ENCODE data around the gene SOS2.
A peak's percentile ranks its signal among the peaks of the same experiment; 100 is the strongest.
"Not testable (repeated sequence)": the region's sequence is repeated elsewhere in the genome, so short reads cannot be mapped to it uniquely, and the experiment has no call there.

SOS2 gene

DNA sequence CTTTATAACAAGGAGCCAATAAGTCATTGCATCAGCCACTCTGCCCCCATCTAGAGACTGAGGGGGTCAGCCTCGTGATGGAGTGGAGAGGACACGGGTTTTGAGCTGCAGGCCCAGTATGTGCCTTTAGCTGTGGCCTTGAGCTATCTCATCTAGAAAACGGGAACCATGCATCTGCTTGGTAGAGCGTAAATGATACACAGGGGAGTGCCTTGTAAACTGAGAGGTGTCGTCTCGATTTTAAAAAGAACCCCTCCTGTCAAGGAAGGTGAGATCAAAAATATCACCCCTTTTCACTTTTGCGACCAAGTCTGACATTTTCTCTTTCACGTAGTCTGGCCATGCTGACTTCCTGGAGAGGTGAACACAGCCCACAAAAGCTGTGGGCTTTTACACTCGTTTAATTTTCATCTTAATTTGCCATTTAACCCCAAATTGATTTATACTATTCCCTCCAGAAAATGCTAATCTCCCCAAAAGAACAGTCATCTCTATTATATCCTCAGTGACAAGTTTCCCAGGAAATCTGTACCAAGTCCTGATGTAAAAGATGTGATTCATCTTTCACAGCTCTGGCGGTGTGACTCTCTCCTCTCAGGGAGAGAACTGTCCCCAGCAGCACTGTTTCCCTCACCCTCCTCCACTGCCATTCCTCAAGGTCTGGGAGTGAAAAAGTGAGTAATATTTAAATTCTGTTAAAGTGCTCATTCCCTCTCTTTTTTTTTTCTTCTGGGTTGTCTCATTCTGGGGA is 145.6 kb downstream of the SOS2 start:
- peak; percentile 66 for DNase-seq (ENCODE audit: low spot score)

DNA sequence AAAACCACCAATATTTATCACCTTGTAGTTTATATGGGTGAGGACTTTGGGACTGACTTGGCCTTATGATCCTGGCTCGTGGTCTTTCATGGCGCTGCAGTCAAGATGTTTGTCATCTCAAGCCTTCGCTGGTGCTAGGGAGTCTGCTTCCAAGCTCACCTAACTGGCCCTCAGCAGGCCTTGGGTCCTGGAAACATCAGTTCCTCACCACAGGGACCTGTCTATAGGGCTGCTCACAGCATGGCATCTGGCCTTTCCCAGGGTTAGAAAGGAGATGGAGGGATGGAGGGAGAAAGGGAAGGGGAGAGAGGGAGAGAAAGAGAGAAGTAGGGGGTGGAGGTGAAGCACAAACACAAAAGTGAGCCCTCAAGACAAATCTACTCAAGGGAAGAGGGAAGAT is 146.7 kb downstream of the SOS2 start:
- DNase-seq (ENCODE audit: low spot score): no peak

- peak; percentile 19 for DNase-seq (ENCODE audit: low spot score)
Observed at GRCh38 chr14:50083467-50084337, 147.7 kb downstream of the SOS2 start.

GRCh38 chr14:50082784-50083466 is 148.5 kb downstream of the SOS2 start:
- DNase-seq (ENCODE audit: low spot score): peak; percentile 79

DNA sequence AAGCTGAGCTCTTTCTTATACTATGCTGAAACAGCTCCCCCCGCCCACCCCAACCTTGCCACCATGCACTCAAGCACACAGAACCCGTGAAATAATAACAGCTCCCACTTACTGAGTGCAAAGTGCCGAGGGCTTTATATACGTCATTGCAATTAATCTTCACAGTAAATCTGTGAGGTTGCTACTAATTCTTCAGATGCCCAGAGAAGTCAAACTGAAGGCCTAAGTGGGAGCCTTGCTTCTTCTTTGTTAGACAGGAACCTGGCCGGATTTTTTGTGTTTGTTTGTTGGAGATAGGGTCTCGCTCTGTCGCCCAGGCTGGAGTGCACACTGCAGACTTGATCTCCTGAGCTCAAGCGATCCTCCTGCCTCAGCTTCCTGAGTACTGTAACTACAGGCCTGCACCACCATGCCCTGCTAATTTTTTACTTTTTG is 149.1 kb downstream of the SOS2 start:
- DNase-seq (ENCODE audit: low spot score): no peak

DNA sequence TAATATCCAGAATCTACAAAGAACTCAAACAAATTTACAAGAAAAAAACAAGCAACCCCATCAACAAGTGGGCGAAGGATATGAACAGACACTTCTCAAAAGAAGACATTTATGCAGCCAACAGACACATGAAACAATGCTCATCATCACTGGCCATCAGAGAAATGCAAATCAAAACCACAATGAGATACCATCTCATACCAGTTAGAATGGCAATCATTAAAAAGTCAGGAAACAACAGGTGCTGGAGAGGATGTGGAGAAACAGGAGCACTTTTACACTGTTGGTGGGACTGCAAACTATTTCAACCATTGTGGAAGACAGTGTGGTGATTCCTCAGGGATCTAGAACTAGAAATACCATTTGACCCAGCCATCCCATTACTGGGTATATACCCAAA is 152.3 kb downstream of the SOS2 start:
- DNase-seq (ENCODE audit: low spot score): not testable (repeated sequence)

GRCh38 chr14:50073663-50074062 is 157.7 kb downstream of the SOS2 start:
- DNase-seq (ENCODE audit: low spot score): not testable (repeated sequence)

DNA sequence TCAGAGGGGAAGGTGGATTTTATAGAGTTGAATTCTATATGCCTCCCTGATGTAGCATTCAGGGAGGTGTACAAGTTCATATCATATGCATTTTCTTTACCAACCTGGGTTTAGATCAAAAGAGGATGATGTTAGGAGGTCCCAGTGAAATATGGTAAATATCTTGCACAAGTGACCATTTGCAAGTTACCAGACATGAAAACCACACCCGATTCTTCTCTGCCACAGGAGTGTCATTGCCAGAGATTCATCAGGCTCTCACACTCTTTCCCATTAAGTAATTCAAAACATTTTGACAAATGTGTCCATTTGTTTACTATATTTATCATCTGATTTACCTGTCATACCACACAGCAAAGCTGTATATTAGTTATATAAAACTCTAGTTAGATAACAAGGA is 159.0 kb downstream of the SOS2 start:
- DNase-seq (ENCODE audit: low spot score): no peak

- no peak for DNase-seq (ENCODE audit: low spot score)
Observed at GRCh38 chr14:50070840-50071548, 160.4 kb downstream of the SOS2 start.

DNA sequence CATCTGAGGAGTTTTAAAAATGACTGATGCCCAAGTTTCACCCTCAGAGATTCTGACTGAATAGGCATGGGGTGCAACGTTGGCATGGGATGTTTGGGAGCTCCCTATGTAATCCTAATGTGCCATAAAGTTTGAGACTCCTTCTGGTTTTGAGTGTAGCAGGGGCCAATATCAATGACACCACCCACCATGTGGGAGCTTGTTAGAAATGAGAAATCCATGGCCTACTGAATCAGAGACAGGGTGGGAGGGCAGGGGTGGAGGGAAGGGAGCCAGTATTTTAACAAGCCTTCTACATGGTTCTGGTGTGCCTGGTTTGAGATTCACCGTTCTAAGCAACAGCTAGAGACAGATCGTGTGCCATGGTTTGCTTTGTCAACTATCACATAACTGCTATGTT is 161.1 kb downstream of the SOS2 start:
- DNase-seq (ENCODE audit: low spot score): no peak

DNA sequence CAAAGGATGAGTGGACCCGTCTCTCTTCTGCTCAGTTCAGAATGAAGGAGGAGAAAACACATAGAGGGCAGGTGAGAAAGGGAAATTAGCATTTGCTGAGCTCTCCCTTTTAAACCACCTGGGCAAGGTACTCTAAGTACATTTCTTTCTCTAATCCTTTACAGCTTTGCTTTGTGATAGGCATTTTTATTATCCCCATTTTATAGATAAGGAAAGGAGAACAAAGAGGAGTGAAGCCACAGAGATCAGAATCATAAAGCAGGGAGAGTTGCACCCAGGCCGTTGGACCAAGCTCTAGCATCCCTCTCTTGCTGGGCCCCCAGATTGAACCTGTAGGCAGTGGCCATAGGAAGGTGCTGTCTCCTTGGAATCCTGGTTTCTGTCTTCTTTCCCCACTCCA is 162.1 kb downstream of the SOS2 start:
- DNase-seq (ENCODE audit: low spot score): no peak

DNA sequence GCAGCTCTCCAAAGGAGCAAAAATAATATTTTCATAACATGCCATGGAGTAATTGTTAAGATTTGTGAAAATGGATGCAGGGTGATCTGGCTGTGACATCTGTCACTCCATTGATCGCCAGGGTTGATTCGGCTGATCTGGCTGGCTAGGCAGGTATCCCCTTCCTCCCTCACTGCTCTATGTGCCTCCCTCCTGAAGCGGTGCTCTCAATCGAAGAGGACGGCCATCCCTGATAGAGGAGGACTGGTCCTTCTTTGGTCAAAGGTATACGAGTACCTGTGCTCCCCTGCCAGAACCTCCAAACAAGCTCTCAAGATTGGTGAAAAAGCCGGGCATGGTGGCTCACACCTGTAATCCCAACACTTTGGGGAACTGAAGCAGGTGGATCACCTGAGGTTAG is 162.9 kb downstream of the SOS2 start:
- no peak for DNase-seq (ENCODE audit: low spot score)

- no peak for DNase-seq (ENCODE audit: low spot score)
Observed at GRCh38 chr14:50067723-50068495, 163.5 kb downstream of the SOS2 start.
